Panc1 (cell line): ENCODE data around the gene CMYA5.
A peak's percentile ranks its signal among the peaks of the same experiment; 100 is the strongest.

Experiments used
- POLR2AphosphoS5 ChIP-seq: IDR thresholded peaks from 2 replicates; pipeline ENCODE4 v1.6.1; 2012; ENCODE audit warnings: mild to moderate bottlenecking, low read depth, low read length, moderate library complexity
- TCF7L2 ChIP-seq: IDR thresholded peaks from 2 replicates; pipeline ENCODE4 v1.6.1; 2011; ENCODE audit warnings: mild to moderate bottlenecking, low read depth, low read length, inconsistent platforms
- TF ChIP-seq, protein P1 (sequence below): fragments of 450-650 bp; IDR thresholded peaks from 2 replicates; pipeline ENCODE4 v1.5.1; 2017; ENCODE audit warnings: mild to moderate bottlenecking
- TF ChIP-seq, protein P2 (sequence below), 2 experiments: IDR thresholded peaks; 2 replicates each; pipeline ENCODE4 v1.6.1; 2011 to 2012; ENCODE audit warnings: low read depth in 2 of 2, control low read depth in 1 of 2, low read length in 1 of 2, mild to moderate bottlenecking in 1 of 2, moderate library complexity in 1 of 2; ENCODE audit not compliant: insufficient read depth in 1 of 2

DNA sequence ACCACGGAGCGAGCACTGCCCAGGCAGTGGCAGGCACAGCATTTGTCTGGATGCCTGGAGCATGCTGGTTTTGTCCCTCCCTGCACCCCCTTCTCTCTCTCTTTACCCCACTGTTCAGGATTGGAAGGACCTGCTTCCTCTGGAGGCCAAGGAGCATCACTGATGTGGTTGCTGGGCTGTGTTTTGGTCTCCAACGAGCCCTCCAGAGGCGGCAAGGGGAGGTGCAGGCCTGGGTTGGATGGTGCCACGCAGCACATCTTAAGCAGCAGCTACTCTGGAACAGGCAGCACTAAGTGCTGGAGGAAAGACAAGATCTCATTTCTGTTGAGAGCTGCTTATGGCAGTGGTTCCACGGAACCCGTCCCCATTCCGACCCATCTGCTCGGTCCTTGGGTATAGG, 139.6 kb downstream of the CMYA5 start:
- TF ChIP-seq, protein P1, sequence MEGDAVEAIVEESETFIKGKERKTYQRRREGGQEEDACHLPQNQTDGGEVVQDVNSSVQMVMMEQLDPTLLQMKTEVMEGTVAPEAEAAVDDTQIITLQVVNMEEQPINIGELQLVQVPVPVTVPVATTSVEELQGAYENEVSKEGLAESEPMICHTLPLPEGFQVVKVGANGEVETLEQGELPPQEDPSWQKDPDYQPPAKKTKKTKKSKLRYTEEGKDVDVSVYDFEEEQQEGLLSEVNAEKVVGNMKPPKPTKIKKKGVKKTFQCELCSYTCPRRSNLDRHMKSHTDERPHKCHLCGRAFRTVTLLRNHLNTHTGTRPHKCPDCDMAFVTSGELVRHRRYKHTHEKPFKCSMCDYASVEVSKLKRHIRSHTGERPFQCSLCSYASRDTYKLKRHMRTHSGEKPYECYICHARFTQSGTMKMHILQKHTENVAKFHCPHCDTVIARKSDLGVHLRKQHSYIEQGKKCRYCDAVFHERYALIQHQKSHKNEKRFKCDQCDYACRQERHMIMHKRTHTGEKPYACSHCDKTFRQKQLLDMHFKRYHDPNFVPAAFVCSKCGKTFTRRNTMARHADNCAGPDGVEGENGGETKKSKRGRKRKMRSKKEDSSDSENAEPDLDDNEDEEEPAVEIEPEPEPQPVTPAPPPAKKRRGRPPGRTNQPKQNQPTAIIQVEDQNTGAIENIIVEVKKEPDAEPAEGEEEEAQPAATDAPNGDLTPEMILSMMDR, result peak; percentile 49; the same call in 1 of the 2 replicates
- TF ChIP-seq TCF7L2 (no peak), POLR2AphosphoS5 (no peak)
- TF ChIP-seq, protein P2, sequence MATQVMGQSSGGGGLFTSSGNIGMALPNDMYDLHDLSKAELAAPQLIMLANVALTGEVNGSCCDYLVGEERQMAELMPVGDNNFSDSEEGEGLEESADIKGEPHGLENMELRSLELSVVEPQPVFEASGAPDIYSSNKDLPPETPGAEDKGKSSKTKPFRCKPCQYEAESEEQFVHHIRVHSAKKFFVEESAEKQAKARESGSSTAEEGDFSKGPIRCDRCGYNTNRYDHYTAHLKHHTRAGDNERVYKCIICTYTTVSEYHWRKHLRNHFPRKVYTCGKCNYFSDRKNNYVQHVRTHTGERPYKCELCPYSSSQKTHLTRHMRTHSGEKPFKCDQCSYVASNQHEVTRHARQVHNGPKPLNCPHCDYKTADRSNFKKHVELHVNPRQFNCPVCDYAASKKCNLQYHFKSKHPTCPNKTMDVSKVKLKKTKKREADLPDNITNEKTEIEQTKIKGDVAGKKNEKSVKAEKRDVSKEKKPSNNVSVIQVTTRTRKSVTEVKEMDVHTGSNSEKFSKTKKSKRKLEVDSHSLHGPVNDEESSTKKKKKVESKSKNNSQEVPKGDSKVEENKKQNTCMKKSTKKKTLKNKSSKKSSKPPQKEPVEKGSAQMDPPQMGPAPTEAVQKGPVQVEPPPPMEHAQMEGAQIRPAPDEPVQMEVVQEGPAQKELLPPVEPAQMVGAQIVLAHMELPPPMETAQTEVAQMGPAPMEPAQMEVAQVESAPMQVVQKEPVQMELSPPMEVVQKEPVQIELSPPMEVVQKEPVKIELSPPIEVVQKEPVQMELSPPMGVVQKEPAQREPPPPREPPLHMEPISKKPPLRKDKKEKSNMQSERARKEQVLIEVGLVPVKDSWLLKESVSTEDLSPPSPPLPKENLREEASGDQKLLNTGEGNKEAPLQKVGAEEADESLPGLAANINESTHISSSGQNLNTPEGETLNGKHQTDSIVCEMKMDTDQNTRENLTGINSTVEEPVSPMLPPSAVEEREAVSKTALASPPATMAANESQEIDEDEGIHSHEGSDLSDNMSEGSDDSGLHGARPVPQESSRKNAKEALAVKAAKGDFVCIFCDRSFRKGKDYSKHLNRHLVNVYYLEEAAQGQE (IDR thresholded peaks at IDR 0.05; ENCODE audit: insufficient read depth in 1 of 2, low read depth in 2 of 2, low read length in 1 of 2), result no peak
